NCI-H187 treated with DMSO at 0.1 percent for 48 hours (cell line): Measurements from ENCODE around the gene TIMP4.

ENCODE experiments used
- DNase-seq: peaks from one replicate; lab custom pipeline; 2025; lab: John Stamatoyannopoulos, UW

TIMP4 gene

GRCh38 chr3:12158387-12159226, at the start of gene TIMP4:
Gene TIMP4 (minus strand): TSS chr3:12158912. CDS start chr3:12158840, 72 bp downstream.
- DNase-seq: no peak

- DNase-seq: no peak
These were observed 46.5 kb upstream of the TIMP4 start for GRCh38 chr3:12205171-12205570.

GRCh38 chr3:12201813-12202212, 43.1 kb upstream of the TIMP4 start:
- DNase-seq: no peak

- DNase-seq: no peak
These were observed 39.6 kb upstream of the TIMP4 start for GRCh38 chr3:12198301-12198700.

- no peak for DNase-seq
These were observed 38.8 kb upstream of the TIMP4 start for GRCh38 chr3:12197475-12197874.

- no peak for DNase-seq
These were observed 38.0 kb upstream of the TIMP4 start for GRCh38 chr3:12196684-12197083.

GRCh38 chr3:12195231-12195630, 36.5 kb upstream of the TIMP4 start:
- DNase-seq: no peak

- no peak for DNase-seq
These were observed 36.0 kb upstream of the TIMP4 start for GRCh38 chr3:12194669-12195161.

GRCh38 chr3:12194209-12194608, 35.5 kb upstream of the TIMP4 start:
- no peak for DNase-seq

- no peak for DNase-seq
These were observed 34.9 kb upstream of the TIMP4 start for GRCh38 chr3:12193485-12194165.

GRCh38 chr3:12192655-12193484, 34.2 kb upstream of the TIMP4 start:
- no peak for DNase-seq

GRCh38 chr3:12192173-12192572, 33.5 kb upstream of the TIMP4 start:
- DNase-seq: no peak

- DNase-seq: no peak
These were observed 32.8 kb upstream of the TIMP4 start for GRCh38 chr3:12191559-12191958.

GRCh38 chr3:12190832-12191231, 32.1 kb upstream of the TIMP4 start:
- DNase-seq: no peak

GRCh38 chr3:12190221-12190807, 31.6 kb upstream of the TIMP4 start:
- no peak for DNase-seq

GRCh38 chr3:12188681-12189287, 30.1 kb upstream of the TIMP4 start:
- no peak for DNase-seq

- no peak for DNase-seq
These were observed 29.6 kb upstream of the TIMP4 start for GRCh38 chr3:12188328-12188648.

GRCh38 chr3:12187448-12188327, 29.0 kb upstream of the TIMP4 start:
- no peak for DNase-seq

- no peak for DNase-seq
These were observed 28.0 kb upstream of the TIMP4 start for GRCh38 chr3:12186515-12187286.

GRCh38 chr3:12186046-12186445, 27.3 kb upstream of the TIMP4 start:
- DNase-seq: no peak
